ENCODE measurements around the gene MYO15A.

MYO15A gene

GRCh38 chr17:18160128-18160856, 51.7 kb downstream of the MYO15A start:
- DNase-seq: no peak

- DNase-seq: no peak
These were observed 52.9 kb downstream of the MYO15A start for GRCh38 chr17:18161207-18162145.

- DNase-seq: no peak
These were observed 55.0 kb downstream of the MYO15A start for GRCh38 chr17:18163547-18163946.

DNA sequence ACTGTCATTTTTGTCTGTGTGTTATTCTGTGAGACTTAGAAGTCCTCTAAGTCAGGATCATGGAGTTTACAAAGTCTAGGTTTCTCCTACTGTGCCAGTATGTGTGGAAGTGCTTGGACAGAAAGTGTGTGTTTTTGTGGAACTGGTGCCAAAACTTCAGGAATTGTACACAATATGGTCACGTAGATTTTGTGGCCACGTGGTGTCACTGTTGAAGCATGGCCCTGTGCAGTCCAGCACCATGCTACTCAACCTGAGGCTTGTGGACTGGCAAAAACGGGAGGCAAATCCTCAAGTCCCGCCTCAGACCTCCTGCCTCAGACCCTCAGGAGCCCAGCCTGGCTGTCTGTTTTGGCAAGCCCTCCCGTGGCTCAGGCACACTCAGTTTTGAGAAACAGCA, 58.3 kb downstream of the MYO15A start:
- no peak for DNase-seq

DNA sequence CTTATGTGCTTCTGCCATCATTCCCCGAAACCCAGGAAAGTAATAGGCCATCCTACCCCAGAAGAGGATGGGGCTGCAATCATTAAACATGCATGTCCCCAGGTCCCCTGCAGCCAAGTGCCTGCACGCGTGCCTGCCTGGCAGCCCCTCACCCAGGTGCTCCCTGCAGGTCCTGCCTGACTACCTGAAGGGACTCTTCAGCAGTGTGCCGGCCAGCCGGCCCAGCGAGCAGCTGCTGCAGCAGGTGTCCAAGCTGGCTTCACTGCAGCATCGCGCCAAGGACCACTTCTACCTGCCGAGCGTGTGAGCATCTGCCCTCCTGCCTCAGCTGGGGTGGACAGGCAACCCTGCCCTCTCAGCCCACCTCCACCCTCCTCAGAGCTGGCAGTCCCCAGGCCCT, 58.9 kb downstream of the MYO15A start:
- no peak for DNase-seq

DNA sequence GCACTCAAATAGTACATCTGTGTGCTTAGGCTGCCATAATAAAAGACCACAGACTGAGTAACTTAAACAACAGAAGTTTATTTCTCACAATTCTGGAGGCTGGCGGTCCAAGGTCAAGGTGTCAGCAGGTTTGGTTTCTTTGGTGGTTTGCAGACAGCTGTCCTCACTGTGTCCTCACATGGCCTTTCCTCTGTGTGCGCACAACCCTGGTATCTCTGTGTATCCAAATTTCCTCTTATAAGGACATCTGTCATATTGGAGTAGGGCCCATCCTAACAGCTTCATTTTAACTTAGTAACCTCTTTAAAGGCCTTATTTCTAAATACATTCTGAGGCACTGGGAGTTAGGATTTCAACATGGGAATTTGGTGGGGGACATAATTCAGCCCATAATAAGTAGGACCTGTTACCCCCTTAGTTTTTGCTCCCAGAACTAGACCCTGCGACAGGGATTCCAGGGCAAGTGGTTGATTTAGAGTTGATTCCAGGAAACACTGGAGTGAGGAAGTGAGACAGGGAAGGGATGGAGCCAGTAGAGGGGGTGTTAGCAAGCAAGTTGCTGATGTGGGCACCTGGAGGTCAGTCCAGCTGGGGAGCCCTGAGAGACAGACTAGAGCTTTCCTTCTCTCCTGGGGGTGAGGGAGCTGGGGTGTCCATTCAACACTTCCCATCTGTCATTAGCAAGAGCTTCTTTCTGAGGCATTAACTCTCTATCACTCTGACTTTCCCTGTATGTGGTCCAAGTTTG, 64.1 kb downstream of the MYO15A start:
- no peak for DNase-seq

GRCh38 chr17:18173740-18174139, 65.2 kb downstream of the MYO15A start:
- DNase-seq: no peak

- DNase-seq: no peak
These were observed 67.6 kb downstream of the MYO15A start for GRCh38 chr17:18176176-18176575.

- no peak for DNase-seq
These were observed 68.6 kb downstream of the MYO15A start for GRCh38 chr17:18177133-18177532.

DNA sequence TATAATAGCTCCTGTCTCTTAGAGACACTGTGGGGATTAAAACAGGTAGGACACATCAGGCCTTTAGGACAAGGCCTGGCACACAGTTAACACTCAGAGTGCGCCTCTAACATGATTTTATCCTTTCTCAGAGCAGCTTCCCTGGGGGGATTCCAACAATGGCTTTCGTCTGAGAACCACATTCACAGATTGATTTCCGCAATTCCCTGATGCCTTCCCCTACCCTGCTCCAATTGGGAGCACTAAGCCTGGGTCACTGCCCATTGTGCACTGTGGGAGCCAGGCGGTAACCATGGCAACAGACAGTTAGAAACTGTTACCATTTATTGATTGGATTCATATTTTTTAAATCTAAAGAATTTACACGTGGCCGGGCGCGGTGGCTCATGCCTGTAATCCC, 69.2 kb downstream of the MYO15A start:
- no peak for DNase-seq

DNA sequence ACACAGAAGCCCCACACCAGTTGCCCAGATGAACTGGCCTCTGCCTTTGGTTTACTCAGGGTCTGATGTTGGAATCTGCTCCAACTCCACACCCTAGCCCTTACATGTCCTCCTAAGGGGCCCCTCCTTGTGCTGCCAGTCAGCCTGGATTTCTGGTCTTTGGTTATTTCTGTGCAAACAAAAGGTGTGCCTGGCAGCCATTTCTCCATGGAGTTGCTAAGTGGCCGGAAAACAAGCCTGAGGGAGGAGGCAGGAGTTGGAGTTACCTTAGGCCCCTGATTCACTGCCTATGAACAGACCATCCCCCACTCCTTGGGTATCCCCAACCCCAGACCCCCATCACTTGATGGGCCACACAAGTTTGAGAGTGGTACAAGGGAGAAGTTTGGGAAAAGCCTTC, 70.6 kb downstream of the MYO15A start:
- no peak for DNase-seq

DNA sequence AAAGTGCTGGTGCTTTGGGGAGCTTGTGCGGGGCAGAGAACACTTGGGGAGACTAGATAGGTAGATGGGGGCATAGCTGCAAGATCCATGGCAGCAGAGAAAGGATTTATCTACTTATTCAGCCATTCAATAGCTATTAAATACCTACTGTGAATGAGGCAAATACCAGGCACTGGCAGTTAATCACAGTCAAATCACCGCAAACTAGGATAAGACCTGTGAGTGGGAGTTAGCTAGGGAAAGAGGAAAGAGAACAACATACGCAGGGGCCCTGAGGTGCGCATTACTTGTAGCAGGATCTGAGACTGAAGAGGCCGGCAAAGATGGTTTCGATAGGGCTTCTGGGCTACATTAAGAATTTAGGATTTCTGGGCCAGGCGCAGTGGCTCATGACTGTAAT, 71.2 kb downstream of the MYO15A start:
- DNase-seq: no peak

DNA sequence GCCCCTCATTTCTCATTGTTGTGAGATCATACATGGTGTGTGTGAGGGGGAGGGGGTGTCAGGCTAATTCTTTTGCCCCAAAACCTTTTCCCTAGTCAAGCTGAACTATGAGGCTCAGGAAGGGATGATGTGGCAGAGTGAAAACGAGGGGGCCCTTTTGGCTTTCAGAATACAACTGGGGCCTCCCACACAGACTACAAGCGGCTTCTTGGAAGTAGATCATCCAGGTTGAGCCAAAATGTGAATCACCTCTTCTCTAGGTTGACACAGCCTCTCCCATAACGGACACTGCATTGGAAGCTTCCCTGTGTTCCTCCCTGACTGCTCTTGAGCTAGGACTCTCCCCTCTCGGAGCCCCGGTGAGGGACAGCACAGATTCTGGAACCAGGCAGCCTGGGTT, 72.8 kb downstream of the MYO15A start:
- DNase-seq: peak; percentile 73

DNA sequence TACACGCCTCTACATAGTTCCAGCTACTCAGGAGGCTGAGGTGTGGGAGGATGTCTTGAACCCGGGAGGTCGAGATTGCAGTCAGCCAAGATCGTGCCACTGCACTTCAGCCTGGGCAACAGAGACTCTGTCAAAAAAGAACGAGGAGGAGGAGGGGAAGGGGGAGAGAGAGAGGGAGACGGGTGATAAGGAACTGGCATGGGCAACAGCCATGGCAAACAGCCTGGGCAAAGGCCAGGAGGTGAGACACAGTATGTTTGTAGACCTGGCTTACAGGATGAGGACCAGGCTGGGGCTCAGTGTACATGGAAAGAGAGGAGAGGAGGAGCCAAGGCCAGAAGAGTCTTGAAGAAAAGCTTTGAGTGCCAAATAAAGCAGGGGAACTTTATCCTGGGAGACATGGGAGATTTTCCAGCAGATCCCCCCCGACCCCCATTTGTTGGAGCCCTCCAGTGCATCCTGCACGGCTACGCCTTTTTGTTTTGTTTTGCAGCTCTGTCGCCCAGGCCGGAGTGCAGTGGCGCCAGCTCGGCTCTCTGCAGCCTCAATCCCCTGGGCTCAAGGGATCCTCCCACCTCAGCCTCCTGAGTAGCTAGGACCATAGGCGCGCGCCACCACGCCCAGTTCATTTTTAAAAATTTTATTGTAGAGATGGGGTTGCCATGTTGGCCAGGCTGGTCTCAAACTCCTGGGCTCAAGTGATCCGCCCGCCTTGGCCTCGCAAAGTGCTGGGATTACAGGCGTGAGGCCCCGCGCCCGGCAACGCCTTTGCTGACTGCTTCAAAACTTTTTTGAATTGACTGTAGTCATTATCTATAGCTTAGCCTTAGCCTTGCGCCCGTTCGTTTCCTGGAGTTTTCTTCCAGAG, 73.8 kb downstream of the MYO15A start:
- no peak for DNase-seq

- DNase-seq: peak; percentile 89
These were observed 74.4 kb downstream of the MYO15A start for GRCh38 chr17:18182978-18183333.

GRCh38 chr17:18183334-18184142, 75.0 kb downstream of the MYO15A start, which contains the start of gene ALKBH5:
Gene ALKBH5, plus strand, starts transcription at chr17:18183828. Its CDS starts 416 bp downstream, at chr17:18184244.
- DNase-seq: peak; percentile 99

DNA sequence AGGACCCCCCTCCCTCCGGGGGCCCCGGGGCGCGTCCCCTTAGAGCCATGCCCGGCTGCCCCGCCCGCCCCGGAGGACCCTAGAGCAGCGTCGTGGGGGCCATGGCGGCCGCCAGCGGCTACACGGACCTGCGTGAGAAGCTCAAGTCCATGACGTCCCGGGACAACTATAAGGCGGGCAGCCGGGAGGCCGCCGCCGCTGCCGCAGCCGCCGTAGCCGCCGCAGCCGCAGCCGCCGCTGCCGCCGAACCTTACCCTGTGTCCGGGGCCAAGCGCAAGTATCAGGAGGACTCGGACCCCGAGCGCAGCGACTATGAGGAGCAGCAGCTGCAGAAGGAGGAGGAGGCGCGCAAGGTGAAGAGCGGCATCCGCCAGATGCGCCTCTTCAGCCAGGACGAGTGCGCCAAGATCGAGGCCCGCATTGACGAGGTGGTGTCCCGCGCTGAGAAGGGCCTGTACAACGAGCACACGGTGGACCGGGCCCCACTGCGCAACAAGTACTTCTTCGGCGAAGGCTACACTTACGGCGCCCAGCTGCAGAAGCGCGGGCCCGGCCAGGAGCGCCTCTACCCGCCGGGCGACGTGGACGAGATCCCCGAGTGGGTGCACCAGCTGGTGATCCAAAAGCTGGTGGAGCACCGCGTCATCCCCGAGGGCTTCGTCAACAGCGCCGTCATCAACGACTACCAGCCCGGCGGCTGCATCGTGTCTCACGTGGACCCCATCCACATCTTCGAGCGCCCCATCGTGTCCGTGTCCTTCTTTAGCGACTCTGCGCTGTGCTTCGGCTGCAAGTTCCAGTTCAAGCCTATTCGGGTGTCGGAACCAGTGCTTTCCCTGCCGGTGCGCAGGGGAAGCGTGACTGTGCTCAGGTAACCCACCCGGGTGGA, 75.8 kb downstream of the MYO15A start:
- peak; percentile 75 for DNase-seq

DNA sequence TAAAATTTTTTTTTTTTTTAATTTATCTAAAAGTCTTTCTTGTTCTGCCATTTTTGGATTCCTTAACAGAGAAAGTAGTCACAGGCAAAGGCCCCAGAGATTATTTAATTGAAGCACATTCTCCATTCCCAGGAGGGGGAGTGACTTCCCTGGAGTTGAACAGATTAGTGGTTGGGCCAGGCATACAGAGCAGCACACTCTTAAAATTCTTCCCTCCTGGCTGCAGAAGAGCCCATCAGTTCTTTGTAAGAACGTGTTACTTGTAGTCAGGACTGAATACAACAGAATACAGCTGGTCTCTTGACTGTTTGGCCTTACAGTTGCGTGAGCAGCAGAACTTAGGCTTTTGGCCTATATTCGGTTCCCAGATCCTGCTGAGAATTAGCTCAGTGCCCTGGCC, 76.8 kb downstream of the MYO15A start:
- DNase-seq: no peak

GRCh38 chr17:18185832-18186626, 77.5 kb downstream of the MYO15A start:
- peak; percentile 30 for DNase-seq

- no peak for DNase-seq
These were observed 78.0 kb downstream of the MYO15A start for GRCh38 chr17:18186627-18186982.
